Neural progenitor cell (in vitro differentiated cells): ENCODE results near the gene EIF4A3. TPM values are rescaled to one million over a fixed set of nuclear protein-coding genes. Genes with fewer than 3 reads are reported as not detected.
A peak's percentile ranks its signal among the peaks of the same experiment; 100 is the strongest.

Experiments used
- DNase-seq: peaks from one replicate; pipeline ENCODE4 v3.0.0-alpha.2; 2016; ENCODE audit warnings: low spot score
- H2AFZ ChIP-seq: fragments of 200-600 bp; sonication (generic); replicated peaks from 2 replicates; pipeline ENCODE4 v1.6.1; 2016; ENCODE audit warnings: antibody characterized with exemption
- H3F3A ChIP-seq: fragments of 200-600 bp; sonication (generic); 2 replicates; pipeline ENCODE4 v1.6.1; 2016; ENCODE audit warnings: antibody characterized with exemption, low read depth
- H3K27ac ChIP-seq: fragments of 200-600 bp; sonication (generic); 2 replicates; pipeline ENCODE4 v1.5.1; 2016; ENCODE audit warnings: mild to moderate bottlenecking
- H3K27me3 ChIP-seq: fragments of 200-600 bp; sonication (generic); 2 replicates; pipeline ENCODE4 v1.6.1; 2016; ENCODE audit warnings: mild to moderate bottlenecking, moderate library complexity
- H3K36me3 ChIP-seq: fragments of 200-600 bp; sonication (generic); 2 replicates; pipeline ENCODE4 v1.5.1; 2016
- H3K4me1 ChIP-seq: fragments of 200-600 bp; sonication (generic); 2 replicates; pipeline ENCODE4 v1.6.1; 2016; ENCODE audit warnings: mixed run types
- H3K4me2 ChIP-seq: fragments of 200-600 bp; sonication (generic); 2 replicates; pipeline ENCODE4 v1.6.1; 2016
- H3K4me3 ChIP-seq: fragments of 200-600 bp; sonication (generic); 2 replicates; pipeline ENCODE4 v1.5.1; 2016
- H3K79me2 ChIP-seq: fragments of 200-600 bp; sonication (generic); 2 replicates; pipeline ENCODE4 v1.6.1; 2016; ENCODE audit warnings: low read depth
- H3K9ac ChIP-seq: fragments of 200-600 bp; sonication (generic); 2 replicates; pipeline ENCODE4 v1.6.1; 2016
- H3K9me3 ChIP-seq: fragments of 200-600 bp; sonication (generic); 2 replicates; pipeline ENCODE4 v1.5.1; 2016; ENCODE audit warnings: low read depth
- H4K20me1 ChIP-seq: fragments of 200-600 bp; sonication (generic); 2 replicates; pipeline ENCODE4 v1.6.1; 2016; ENCODE audit warnings: low read depth
- H3K27ac Mint-ChIP-seq: 3 replicates; pipeline ENCODE4 v1.8.0; 2021; ENCODE audit warnings: mixed read lengths
- H3K27me3 Mint-ChIP-seq: 2 replicates; pipeline ENCODE4 v1.8.0; 2022; ENCODE audit warnings: low read depth, mild to moderate bottlenecking, inconsistent platforms, moderate library complexity, mixed read lengths; ENCODE audit not compliant: insufficient read depth
- H3K36me3 Mint-ChIP-seq: 3 replicates; pipeline ENCODE4 v1.8.0; 2021; ENCODE audit warnings: mixed read lengths
- H3K4me1 Mint-ChIP-seq: 3 replicates; pipeline ENCODE4 v1.8.0; 2021; ENCODE audit warnings: mixed read lengths
- H3K4me3 Mint-ChIP-seq: 3 replicates; pipeline ENCODE4 v1.8.0; 2021; ENCODE audit warnings: mild to moderate bottlenecking, moderate library complexity, mixed read lengths
- H3K9me3 Mint-ChIP-seq: 3 replicates; pipeline ENCODE4 v1.8.0; 2020; ENCODE audit warnings: mixed read lengths
- CTCF ChIP-seq: fragments of 200-600 bp; sonication (generic); IDR thresholded peaks from 2 replicates; pipeline ENCODE4 v1.5.1; 2017; ENCODE audit warnings: antibody characterized with exemption, mild to moderate bottlenecking
- EZH2 ChIP-seq: fragments of 200-600 bp; sonication (generic); IDR thresholded peaks from 2 replicates; pipeline ENCODE4 v1.6.1; 2017; ENCODE audit warnings: antibody characterized with exemption, mild to moderate bottlenecking, moderate library complexity
- EZH2phosphoT487 ChIP-seq: fragments of 200-600 bp; sonication (generic); IDR thresholded peaks from 2 replicates; pipeline ENCODE4 v1.6.1; 2017; ENCODE audit warnings: antibody characterized with exemption
- total RNA-seq: library from RNA; depleted of rRNA; stranded (reverse); fragments of >200 nt; gene quantifications from 2 replicates; pipeline ENCODE4 v1.2.3, GENCODE V29; 2015; ENCODE audit warnings: low replicate concordance

Gene EIF4A3
- total RNA-seq, 1 donor from 2014 or later: 102 TPM

GRCh38 chr17:80110447-80110812 is 36.5 kb downstream of the EIF4A3 start:
- no peaks in the 10 kb centered on the region for H3K9me3 ChIP-seq
- Mint-ChIP-seq H3K4me3 (no peak overlapping the region), H3K9me3 (peaks cover 9% of the 10 kb centered on the region), H3K27ac (no peak overlapping the region), H3K27me3 (peaks cover 3% of the 10 kb centered on the region), H3K4me1 (peaks cover 5% of the 10 kb centered on the region), H3K36me3 (peaks cover 18% of the 10 kb centered on the region)
- H2AFZ ChIP-seq: no peak overlapping the region
- H3K79me2 ChIP-seq: no peaks in the 10 kb centered on the region
- no peak for DNase-seq
- H4K20me1 ChIP-seq: no peaks in the 10 kb centered on the region
- no peaks in the 10 kb centered on the region for H3K36me3 ChIP-seq
- no peak overlapping the region for H3K27ac ChIP-seq
- no peaks in the 10 kb centered on the region for H3F3A ChIP-seq
- H3K27me3 ChIP-seq: no peaks in the 10 kb centered on the region
- TF ChIP-seq CTCF: no peak
- TF ChIP-seq EZH2phosphoT487: no peak
- TF ChIP-seq EZH2: no peak
- no peak overlapping the region for H3K9ac ChIP-seq
- H3K4me2 ChIP-seq: no peak overlapping the region
- H3K4me1 ChIP-seq: peaks cover 10% of the 10 kb centered on the region
- H3K4me3 ChIP-seq: no peak overlapping the region

DNA sequence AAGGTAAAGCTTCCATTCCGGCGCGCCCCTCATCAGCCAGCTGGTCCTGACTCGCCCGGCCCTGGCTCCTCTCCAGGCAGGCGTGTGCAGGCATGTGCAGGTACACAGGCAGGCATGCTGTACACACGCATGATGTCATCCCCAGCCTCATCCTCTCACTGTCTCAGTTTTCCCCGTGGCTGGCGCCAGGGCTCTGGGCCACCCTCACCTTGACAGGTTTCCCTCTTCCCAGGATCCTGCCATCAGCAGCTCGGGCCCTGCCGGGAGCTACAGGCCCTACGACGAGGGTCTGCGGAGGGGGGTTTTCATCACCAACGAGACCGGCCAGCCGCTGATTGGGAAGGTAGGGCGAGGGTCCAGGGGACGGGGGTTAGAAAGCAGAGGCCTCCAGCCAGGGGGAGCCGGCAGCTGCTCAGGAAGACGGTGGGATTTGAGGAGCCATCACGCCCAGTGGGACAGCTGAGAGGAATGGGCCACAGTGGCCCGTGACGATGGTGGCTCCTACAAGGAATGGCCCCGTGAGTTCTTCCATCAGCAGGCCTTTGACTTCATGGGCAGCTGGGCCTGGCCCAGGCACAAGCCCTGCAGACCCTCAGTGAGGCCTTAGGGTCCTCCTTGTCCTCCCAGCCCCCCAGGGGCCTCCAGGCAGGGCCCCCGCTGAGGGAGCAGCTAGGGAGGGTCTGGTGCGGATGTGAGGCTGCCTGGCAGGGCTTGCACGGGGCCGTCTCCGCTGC is 37.0 kb downstream of the EIF4A3 start:
- no peak overlapping the region for H3K9ac ChIP-seq
- no peaks in the 10 kb centered on the region for H4K20me1 ChIP-seq
- peaks cover 10% of the 10 kb centered on the region for H3K4me1 ChIP-seq
- no peak overlapping the region for H3K4me3 Mint-ChIP-seq
- H3F3A ChIP-seq: no peaks in the 10 kb centered on the region
- no peaks in the 10 kb centered on the region for H3K36me3 ChIP-seq
- H3K4me1 Mint-ChIP-seq: peaks cover 5% of the 10 kb centered on the region
- no peak overlapping the region for H3K4me2 ChIP-seq
- H3K4me3 ChIP-seq: no peak overlapping the region
- TF ChIP-seq EZH2: no peak
- no peak for TF ChIP-seq CTCF
- no peak for TF ChIP-seq EZH2phosphoT487
- no peak overlapping the region for H3K27ac ChIP-seq
- DNase-seq: no peak
- peaks cover 12% of the 10 kb centered on the region for H3K36me3 Mint-ChIP-seq
- peaks cover 3% of the 10 kb centered on the region for H3K27me3 Mint-ChIP-seq
- H3K27ac Mint-ChIP-seq: no peak overlapping the region
- no peak overlapping the region for H2AFZ ChIP-seq
- H3K79me2 ChIP-seq: no peaks in the 10 kb centered on the region
- peaks cover 8% of the 10 kb centered on the region for H3K9me3 Mint-ChIP-seq
- no peaks in the 10 kb centered on the region for H3K27me3 ChIP-seq
- H3K9me3 ChIP-seq: no peaks in the 10 kb centered on the region

DNA sequence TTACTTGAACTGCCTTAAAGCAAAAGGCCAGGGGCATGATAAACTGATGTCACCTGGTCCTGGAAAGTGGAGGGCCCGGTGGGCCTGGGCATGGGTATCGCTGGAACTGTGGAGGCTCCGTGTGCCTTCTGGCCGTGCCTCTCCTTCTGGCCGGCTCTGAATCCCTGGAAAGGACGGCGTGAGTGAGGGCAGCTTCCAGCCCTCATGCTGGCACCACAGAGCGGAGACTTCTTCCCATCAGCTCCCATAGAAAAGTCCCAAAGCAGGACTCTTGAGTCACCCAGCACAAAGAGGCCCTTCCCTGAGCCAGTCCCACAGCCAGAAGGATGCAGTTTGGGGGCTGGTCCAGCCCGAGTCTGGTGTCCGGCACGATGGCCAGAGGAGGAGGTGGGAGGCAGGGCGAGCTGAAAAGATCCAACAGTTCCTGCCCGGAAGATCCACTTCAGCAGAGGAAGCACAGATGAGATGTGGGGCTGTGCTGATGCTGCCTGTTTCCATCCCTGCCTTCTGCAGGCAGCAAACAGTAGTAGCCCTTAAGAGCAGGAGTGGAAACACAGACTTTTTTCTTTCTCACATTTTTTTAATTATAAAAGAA is 37.8 kb downstream of the EIF4A3 start:
- H3K9ac ChIP-seq: no peak overlapping the region
- no peaks in the 10 kb centered on the region for H3K9me3 ChIP-seq
- no peaks in the 10 kb centered on the region for H3F3A ChIP-seq
- no peaks in the 10 kb centered on the region for H4K20me1 ChIP-seq
- Mint-ChIP-seq H3K4me1 (peaks cover 9% of the 10 kb centered on the region), H3K36me3 (peaks cover 6% of the 10 kb centered on the region), H3K4me3 (no peak overlapping the region), H3K27ac (peak overlapping the region; percentile 76), H3K27me3 (peaks cover 3% of the 10 kb centered on the region), H3K9me3 (peaks cover 4% of the 10 kb centered on the region)
- H3K4me1 ChIP-seq: peaks cover 10% of the 10 kb centered on the region
- no peak overlapping the region for H2AFZ ChIP-seq
- H3K4me3 ChIP-seq: no peak overlapping the region
- no peaks in the 10 kb centered on the region for H3K36me3 ChIP-seq
- TF ChIP-seq EZH2phosphoT487: no peak
- no peak for TF ChIP-seq CTCF
- TF ChIP-seq EZH2: no peak
- H3K27me3 ChIP-seq: no peaks in the 10 kb centered on the region
- no peak overlapping the region for H3K4me2 ChIP-seq
- no peak for DNase-seq
- H3K79me2 ChIP-seq: no peaks in the 10 kb centered on the region
- H3K27ac ChIP-seq: no peak overlapping the region
